GM12878 (cell line): ENCODE data around the gene DCAF15.

ENCODE experiments used
- PBX3 ChIP-seq: IDR thresholded peaks from 2 replicates; pipeline ENCODE4 v1.6.1; 2011; ENCODE audit warnings: mild to moderate bottlenecking, low read depth, low read length, moderate library complexity; ENCODE audit not compliant: insufficient replicate concordance
- POU2F2 ChIP-seq: IDR thresholded peaks from 3 replicates; pipeline ENCODE4 v1.6.1; 2011; ENCODE audit warnings: low read depth, mild to moderate bottlenecking, low read length, borderline replicate concordance
- SMC3 ChIP-seq: IDR thresholded peaks from 2 replicates; pipeline ENCODE4 v1.6.1; 2011; ENCODE audit warnings: low read length, improper control_type of control experiment, borderline replicate concordance
- SUZ12 ChIP-seq: fragments of 200-600 bp; sonication (generic); IDR thresholded peaks from one replicate; pipeline ENCODE4 v1.6.1; 2018; ENCODE audit warnings: antibody characterized with exemption, mild to moderate bottlenecking; ENCODE audit not compliant: unreplicated experiment

GRCh38 chr19:13979244-13979615 is 26.9 kb downstream of the DCAF15 start:
- TF ChIP-seq SUZ12 (no peak), POU2F2 (no peak), PBX3 (no peak), SMC3 (no peak)
